ENCODE results near the gene NEDD4L. TPM values are rescaled to one million over a fixed set of nuclear protein-coding genes. Genes with fewer than 3 reads are reported as not detected.

Gene NEDD4L
- total and polyA plus RNA-seq, 10 of the 15 experiments (the other 5 are each of a cell fraction or from before 2014, with no cell fraction given): 7.4 to 24.0 (median 17.7) TPM

DNA sequence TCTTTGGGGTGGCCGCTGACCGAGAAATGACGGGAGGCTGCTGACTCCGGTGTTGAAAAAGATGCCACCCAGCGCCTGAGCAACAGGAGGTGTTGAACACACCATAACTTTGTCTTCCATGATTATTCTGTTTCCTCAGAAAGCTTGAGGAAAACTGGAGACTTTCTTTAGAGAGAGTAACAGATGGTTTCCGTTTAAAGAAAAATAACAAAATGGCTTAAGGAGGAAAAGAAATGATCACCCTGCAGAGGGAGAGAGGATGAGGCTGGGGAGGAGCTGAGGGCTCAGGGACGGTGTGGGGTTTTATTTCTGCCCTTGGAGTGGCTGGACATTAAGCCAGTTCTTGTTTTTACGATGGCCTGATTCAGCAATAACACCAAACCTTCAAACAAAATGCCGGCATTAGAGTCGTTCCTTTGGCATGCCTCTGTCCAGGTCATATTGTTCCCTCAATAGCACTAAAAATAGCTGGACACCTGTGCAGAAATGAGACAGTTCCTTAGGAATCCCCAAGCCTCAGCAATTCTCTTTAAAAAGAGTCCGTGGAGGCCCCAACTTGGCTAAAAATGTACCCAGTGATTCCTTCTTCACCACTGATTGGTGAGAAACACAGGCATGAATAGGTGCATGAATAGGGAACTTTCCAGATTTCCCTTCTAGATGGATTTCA lies 402.5 kb downstream of the NEDD4L start:
- H3K79me2 ChIP-seq (ENCODE audit: control insufficient read depth, insufficient read depth, low read length): no peaks in the 10 kb centered on the region
- no peaks in the 10 kb centered on the region for H3K27me3 ChIP-seq (replicated peaks in 1 of 2; ENCODE audit: control insufficient read depth in 2 of 2, insufficient read depth in 2 of 2, low read length in 1 of 2)
- ChIA-PET SMC1A (ENCODE audit: uncharacterized antibody, unreplicated experiment) (no interaction called here), POLR2A (no interaction called here), CTCF (interaction anchor here (0.5 kb wide), 1 partner anchor 438 kb away, joined by 3 read pairs; no protein-coding TSS in a partner anchor), RAD21 (ENCODE audit: unreplicated experiment) (no interaction called here)
- in situ Hi-C loops (cut with MboI): no loop called here
- DNase-seq (ENCODE audit: low read depth, low spot score): no peak
- no peak overlapping the region for H3K27ac ChIP-seq (ENCODE audit: control insufficient read depth, insufficient read depth)
- 57% methylated on average over 11 of the region's 11 CpGs for WGBS (ENCODE audit: insufficient coverage, insufficient replicate concordance, low lambda C conversion rate, missing lambda C conversion rate)
- no peak overlapping the region for H3K4me3 ChIP-seq
- H3K4me1 ChIP-seq (ENCODE audit: control insufficient read depth, insufficient read depth, low read length): no peaks in the 10 kb centered on the region
- H2AFZ ChIP-seq (ENCODE audit: control insufficient read depth, low read depth, low read length): no peak overlapping the region
- no peak overlapping the region for H3K9ac ChIP-seq (ENCODE audit: control insufficient read depth, insufficient read depth, low read length)
- BruUV-seq (replicated peaks): no TSS peak
- ATAC-seq: no peak
- no peaks in the 10 kb centered on the region for H3K9me3 ChIP-seq (replicated peaks; ENCODE audit: control insufficient read depth, insufficient read depth, low read length)
- no peak overlapping the region for H3K4me2 ChIP-seq (ENCODE audit: control insufficient read depth, insufficient read depth)
- no peaks in the 10 kb centered on the region for H4K20me1 ChIP-seq (ENCODE audit: control insufficient read depth, insufficient read depth)
- intact Hi-C loops (cut with micrococcal nuclease; ENCODE audit: unreplicated experiment): no loop called here
- no peak for FAIRE-seq
- H3K36me3 ChIP-seq (ENCODE audit: control insufficient read depth in 2 of 2, insufficient read depth in 2 of 2, low read length in 1 of 2): no peaks in the 10 kb centered on the region
- TF ChIP-seq STAT1 (conservative IDR thresholded peaks at IDR 0.05): no peak
- TF ChIP-seq, protein P1, sequence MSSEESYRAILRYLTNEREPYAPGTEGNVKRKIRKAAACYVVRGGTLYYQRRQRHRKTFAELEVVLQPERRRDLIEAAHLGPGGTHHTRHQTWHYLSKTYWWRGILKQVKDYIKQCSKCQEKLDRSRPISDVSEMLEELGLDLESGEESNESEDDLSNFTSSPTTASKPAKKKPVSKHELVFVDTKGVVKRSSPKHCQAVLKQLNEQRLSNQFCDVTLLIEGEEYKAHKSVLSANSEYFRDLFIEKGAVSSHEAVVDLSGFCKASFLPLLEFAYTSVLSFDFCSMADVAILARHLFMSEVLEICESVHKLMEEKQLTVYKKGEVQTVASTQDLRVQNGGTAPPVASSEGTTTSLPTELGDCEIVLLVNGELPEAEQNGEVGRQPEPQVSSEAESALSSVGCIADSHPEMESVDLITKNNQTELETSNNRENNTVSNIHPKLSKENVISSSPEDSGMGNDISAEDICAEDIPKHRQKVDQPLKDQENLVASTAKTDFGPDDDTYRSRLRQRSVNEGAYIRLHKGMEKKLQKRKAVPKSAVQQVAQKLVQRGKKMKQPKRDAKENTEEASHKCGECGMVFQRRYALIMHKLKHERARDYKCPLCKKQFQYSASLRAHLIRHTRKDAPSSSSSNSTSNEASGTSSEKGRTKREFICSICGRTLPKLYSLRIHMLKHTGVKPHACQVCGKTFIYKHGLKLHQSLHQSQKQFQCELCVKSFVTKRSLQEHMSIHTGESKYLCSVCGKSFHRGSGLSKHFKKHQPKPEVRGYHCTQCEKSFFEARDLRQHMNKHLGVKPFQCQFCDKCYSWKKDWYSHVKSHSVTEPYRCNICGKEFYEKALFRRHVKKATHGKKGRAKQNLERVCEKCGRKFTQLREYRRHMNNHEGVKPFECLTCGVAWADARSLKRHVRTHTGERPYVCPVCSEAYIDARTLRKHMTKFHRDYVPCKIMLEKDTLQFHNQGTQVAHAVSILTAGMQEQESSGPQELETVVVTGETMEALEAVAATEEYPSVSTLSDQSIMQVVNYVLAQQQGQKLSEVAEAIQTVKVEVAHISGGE (CRISPR knock-in tag; IDR thresholded peaks at IDR 0.05): no peak
- TF ChIP-seq EP300 (IDR thresholded peaks at IDR 0.05; ENCODE audit: borderline replicate concordance in 1 of 2, control insufficient read depth in 1 of 2, low read depth in 2 of 2, low read length in 2 of 2): no peak
- TF ChIP-seq ZBTB33 (IDR thresholded peaks at IDR 0.05): no peak
- TF ChIP-seq PAX8 (IDR thresholded peaks at IDR 0.05): no peak
- no peak for TF ChIP-seq ZNF24 (IDR thresholded peaks at IDR 0.05)
- TF ChIP-seq SUZ12 (IDR thresholded peaks at IDR 0.05; ENCODE audit: unreplicated experiment): no peak
- TF ChIP-seq TBL1XR1 (IDR thresholded peaks at IDR 0.05; ENCODE audit: low read depth, low read length): no peak
- TF ChIP-seq MYB (IDR thresholded peaks at IDR 0.05; ENCODE audit: borderline replicate concordance, low read depth, low read length): no peak
- no peak for TF ChIP-seq ZZZ3 (IDR thresholded peaks at IDR 0.05; ENCODE audit: control insufficient read depth, insufficient read length, low read depth)
- TF ChIP-seq, protein P2, sequence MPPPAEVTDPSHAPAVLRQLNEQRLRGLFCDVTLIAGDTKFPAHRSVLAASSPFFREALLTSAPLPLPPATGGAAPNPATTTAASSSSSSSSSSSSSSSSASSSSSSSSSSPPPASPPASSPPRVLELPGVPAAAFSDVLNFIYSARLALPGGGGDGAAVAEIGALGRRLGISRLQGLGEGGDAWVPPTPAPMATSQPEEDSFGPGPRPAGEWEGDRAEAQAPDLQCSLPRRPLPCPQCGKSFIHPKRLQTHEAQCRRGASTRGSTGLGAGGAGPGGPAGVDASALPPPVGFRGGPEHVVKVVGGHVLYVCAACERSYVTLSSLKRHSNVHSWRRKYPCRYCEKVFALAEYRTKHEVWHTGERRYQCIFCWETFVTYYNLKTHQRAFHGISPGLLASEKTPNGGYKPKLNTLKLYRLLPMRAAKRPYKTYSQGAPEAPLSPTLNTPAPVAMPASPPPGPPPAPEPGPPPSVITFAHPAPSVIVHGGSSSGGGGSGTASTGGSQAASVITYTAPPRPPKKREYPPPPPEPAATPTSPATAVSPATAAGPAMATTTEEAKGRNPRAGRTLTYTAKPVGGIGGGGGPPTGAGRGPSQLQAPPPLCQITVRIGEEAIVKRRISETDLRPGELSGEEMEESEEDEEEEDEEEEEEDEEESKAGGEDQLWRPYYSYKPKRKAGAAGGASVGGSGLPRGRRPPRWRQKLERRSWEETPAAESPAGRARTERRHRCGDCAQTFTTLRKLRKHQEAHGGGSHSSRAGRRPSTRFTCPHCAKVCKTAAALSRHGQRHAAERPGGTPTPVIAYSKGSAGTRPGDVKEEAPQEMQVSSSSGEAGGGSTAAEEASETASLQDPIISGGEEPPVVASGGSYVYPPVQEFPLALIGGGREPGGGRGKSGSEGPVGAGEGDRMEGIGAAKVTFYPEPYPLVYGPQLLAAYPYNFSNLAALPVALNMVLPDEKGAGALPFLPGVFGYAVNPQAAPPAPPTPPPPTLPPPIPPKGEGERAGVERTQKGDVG (CRISPR knock-in tag; IDR thresholded peaks at IDR 0.05): no peak
- no peak for TF ChIP-seq KDM1A (IDR thresholded peaks at IDR 0.05; ENCODE audit: borderline replicate concordance)
- TF ChIP-seq ETV6 (conservative IDR thresholded peaks at IDR 0.05 in 1 of 2, IDR thresholded peaks at IDR 0.05 in 1 of 2; ENCODE audit: borderline replicate concordance in 1 of 2, low read depth in 1 of 2): no peak
- no peak for TF ChIP-seq JUNB (IDR thresholded peaks at IDR 0.05)
- TF ChIP-seq KAT2A (conservative IDR thresholded peaks at IDR 0.05; ENCODE audit: control insufficient read depth, low read depth, low read length): no peak
- no peak for TF ChIP-seq FOXK2 (IDR thresholded peaks at IDR 0.05)
